ENCODE results near the gene ALDH1A2.
A peak's percentile ranks its signal among the peaks of the same experiment; 100 is the strongest.

The ALDH1A2 gene

DNA sequence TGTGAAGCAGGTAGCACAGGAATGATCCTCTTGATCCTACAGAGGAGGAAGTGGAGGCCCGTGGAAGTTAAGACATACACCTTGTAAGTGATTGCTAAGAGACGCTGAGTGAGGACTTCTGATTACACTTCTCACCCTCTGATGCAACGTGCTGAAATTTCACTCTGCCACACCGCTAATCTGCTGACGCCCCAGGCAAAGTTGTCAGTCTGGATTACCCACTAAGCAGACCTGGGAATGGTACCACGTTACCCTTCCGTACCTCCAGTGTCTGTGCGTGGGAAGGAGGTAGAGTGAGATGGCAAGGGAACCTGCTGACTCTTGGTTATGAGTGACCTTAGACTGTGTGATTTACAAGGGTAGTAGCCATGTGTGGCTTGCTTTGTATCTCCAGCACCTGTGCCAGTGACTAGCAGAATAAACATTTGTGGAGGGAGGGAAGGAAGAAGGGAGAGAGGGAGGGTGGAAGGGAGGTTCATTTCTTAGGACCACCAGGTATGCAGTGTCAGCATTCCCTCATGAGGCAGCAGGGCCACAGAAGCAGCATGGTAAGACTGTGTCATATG, 115.0 kb downstream of the ALDH1A2 start:
- Histone ChIP-seq H3K9ac (ENCODE audit: low read length) (no peak overlapping the region), H3K36me3 (ENCODE audit: control insufficient read depth, insufficient read depth, low read length, severe bottlenecking) (no peaks in the 10 kb centered on the region), H3K27me3 (replicated peaks; ENCODE audit: control insufficient read depth, insufficient read depth, low read length) (peaks cover 32% of the 10 kb centered on the region), H3K4me1 (ENCODE audit: control insufficient read depth, insufficient read depth, low read length) (no peaks in the 10 kb centered on the region), H3K9me3 (ENCODE audit: control insufficient read depth, low read length) (no peaks in the 10 kb centered on the region), H3K4me3 (ENCODE audit: low read length) (no peak overlapping the region)
- no peak for DNase-seq (ENCODE audit: low read depth)

DNA sequence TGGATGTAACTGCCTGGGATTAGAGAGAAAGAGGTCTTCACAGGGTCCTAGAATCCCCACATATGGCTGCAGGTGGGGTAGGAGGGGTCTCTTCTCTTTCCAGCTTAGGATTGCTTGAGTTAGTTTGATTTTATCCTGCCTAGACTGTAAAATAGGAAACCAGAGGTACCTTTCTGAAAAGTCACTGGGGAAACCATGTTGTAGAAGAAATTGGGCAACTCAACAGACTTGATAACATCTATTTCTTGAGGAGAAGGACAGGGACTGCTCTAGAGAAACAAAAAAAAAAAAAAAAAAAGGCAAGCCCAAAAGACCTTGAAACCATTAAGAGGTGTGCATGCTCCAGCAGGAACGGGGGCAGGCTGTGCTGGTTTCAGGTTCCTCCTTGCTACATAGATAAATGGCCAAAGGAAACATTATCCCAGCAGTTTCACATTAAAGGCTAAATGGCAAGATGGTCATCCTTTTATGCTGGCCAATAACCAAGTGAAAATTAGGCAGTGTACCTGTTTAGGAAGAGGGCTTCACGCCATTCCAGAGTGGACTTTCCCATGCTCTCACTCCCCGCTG, 116.1 kb downstream of the ALDH1A2 start:
- H3K9me3 ChIP-seq (ENCODE audit: control insufficient read depth, low read length), result no peaks in the 10 kb centered on the region
- H3K36me3 ChIP-seq (ENCODE audit: control insufficient read depth, insufficient read depth, low read length, severe bottlenecking), result no peaks in the 10 kb centered on the region
- no peak for DNase-seq (ENCODE audit: low read depth)
- peaks cover 37% of the 10 kb centered on the region for H3K27me3 ChIP-seq (replicated peaks; ENCODE audit: control insufficient read depth, insufficient read depth, low read length)
- H3K4me1 ChIP-seq (ENCODE audit: control insufficient read depth, insufficient read depth, low read length), result no peaks in the 10 kb centered on the region
- H3K9ac ChIP-seq (ENCODE audit: low read length), result no peak overlapping the region
- H3K4me3 ChIP-seq (ENCODE audit: low read length), result no peak overlapping the region

DNA sequence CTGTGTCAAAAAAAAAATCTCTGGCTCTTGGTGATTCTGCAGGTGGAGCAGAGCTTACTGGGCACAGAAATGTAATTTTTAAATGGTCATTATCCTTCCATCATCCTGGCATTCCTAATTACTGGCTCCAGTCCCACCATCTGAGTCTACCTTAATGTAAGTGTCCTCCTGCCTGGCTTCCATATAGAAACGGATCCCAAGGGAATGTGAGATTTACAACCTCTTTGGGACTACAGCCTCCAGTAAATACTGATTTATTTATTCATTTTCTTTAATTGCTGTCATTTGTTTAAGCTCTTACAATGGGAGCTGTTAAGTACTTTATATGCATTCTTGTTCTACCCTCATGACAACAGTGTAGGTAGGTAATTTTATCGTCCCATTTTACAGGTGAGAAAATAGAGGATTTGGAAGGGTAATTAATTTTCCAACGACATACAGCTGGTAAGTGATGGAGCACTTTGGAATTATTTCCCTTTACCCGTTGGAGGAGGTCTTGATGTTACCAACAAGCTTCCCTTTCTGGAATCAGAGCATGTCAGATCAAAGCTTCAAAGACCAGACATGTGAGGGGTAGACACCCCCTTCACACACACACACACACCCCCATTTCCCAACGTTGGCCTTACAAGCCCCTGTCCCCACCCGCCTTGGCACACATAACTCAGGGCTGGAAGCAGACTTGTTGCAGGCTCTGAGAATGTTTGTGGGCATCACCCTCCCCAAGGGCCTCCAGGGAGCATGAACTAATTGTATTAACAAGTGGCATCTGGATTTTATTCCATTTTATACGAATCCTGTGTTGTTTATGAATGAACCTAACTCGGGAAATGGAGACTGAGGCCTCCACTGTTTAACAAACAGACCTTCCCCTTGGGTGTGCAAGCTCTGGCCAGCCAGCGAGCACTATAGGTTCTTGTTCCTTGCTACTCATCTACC, 116.9 kb downstream of the ALDH1A2 start:
- Histone ChIP-seq H3K27me3 (replicated peaks; ENCODE audit: control insufficient read depth, insufficient read depth, low read length) (peaks cover 37% of the 10 kb centered on the region), H3K9ac (ENCODE audit: low read length) (no peak overlapping the region), H3K4me3 (ENCODE audit: low read length) (no peak overlapping the region), H3K9me3 (ENCODE audit: control insufficient read depth, low read length) (no peaks in the 10 kb centered on the region), H3K36me3 (ENCODE audit: control insufficient read depth, insufficient read depth, low read length, severe bottlenecking) (no peaks in the 10 kb centered on the region), H3K4me1 (ENCODE audit: control insufficient read depth, insufficient read depth, low read length) (no peaks in the 10 kb centered on the region)
- no peak for DNase-seq (ENCODE audit: low read depth)

DNA sequence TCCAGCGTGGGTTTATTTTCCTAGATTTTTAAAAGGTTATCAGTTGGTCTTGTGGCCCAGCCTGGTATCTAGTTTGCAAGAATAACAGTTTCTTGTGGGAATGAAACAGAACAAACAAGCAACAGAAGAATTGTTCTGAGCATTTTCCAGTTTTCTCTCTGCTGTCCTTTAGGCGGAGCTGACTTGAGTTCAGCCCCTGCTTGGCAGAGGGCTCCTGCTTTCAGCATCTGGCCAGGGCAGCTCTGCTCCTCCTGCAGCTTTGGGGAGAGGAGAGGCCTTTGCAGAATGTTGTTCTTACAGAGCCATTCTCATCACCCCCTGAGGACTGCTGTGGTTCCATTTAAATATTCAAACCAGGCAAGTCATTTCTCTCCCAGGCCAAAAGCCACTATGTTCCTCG, 117.7 kb downstream of the ALDH1A2 start:
- no peaks in the 10 kb centered on the region for H3K9me3 ChIP-seq (ENCODE audit: control insufficient read depth, low read length)
- H3K4me1 ChIP-seq (ENCODE audit: control insufficient read depth, insufficient read depth, low read length), result no peaks in the 10 kb centered on the region
- peak; percentile 44 for DNase-seq (ENCODE audit: low read depth)

DNA sequence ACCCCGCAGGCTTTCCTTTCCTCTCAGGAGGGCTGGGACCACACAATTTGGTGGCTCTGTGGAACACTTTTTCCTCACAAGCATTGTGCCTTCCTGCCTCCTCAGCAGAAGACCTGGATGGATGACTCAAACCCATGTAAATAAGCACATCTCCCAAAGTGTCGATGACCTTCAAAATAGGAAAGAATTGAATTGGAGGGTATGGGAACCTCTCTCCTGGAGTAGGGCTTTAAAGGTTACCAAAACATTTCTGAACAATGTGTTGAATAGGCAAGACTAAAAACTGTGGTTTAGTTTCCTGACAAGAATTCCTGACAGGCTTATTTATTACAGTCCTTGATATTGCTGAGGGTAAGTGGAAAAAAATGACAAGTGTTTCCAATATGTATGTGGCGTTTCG, 118.2 kb downstream of the ALDH1A2 start:
- H3K36me3 ChIP-seq (ENCODE audit: control insufficient read depth, insufficient read depth, low read length, severe bottlenecking), result no peaks in the 10 kb centered on the region
- no peak overlapping the region for H3K4me3 ChIP-seq (ENCODE audit: low read length)
- H3K9ac ChIP-seq (ENCODE audit: low read length), result no peak overlapping the region
- no peaks in the 10 kb centered on the region for H3K9me3 ChIP-seq (ENCODE audit: control insufficient read depth, low read length)
- no peak for DNase-seq (ENCODE audit: low read depth)
- H3K4me1 ChIP-seq (ENCODE audit: control insufficient read depth, insufficient read depth, low read length), result no peaks in the 10 kb centered on the region
- H3K27me3 ChIP-seq (replicated peaks; ENCODE audit: control insufficient read depth, insufficient read depth, low read length), result peaks cover 33% of the 10 kb centered on the region

More for the DNA sequence above, 117.7 kb downstream of the ALDH1A2 start:
- no peak overlapping the region for H3K9ac ChIP-seq (ENCODE audit: low read length)
- peaks cover 37% of the 10 kb centered on the region for H3K27me3 ChIP-seq (replicated peaks; ENCODE audit: control insufficient read depth, insufficient read depth, low read length)
- no peak overlapping the region for H3K4me3 ChIP-seq (ENCODE audit: low read length)
- H3K36me3 ChIP-seq (ENCODE audit: control insufficient read depth, insufficient read depth, low read length, severe bottlenecking), result no peaks in the 10 kb centered on the region

DNA sequence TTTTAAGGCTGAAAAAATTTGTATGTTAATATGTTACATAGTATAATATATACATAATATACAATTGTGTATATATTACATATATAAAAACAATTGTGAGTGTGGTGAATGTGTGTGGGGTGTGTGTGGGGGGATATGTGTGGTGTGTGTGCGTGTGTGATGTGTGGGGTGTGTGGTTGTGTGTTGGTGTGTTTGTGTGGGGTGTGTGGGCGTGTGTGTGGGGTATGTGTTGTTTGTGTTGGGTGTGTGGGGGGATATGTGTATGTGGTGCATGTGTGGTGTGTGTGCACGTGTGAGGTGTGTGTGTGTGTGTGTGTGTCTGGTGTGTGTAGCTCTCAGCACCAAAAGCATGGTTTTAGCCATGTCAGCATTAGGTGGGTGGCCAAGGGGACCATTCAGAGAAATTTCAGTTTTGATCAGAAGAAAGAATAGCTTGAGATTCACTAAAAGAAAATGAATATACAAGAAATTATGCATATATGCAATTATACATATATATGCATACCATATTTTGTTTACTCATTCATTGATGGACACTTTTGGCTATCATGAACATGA, 118.9 kb downstream of the ALDH1A2 start:
- Histone ChIP-seq H3K4me3 (ENCODE audit: low read length) (no peak overlapping the region), H3K27me3 (replicated peaks; ENCODE audit: control insufficient read depth, insufficient read depth, low read length) (peaks cover 33% of the 10 kb centered on the region), H3K9me3 (ENCODE audit: control insufficient read depth, low read length) (no peaks in the 10 kb centered on the region), H3K9ac (ENCODE audit: low read length) (no peak overlapping the region), H3K4me1 (ENCODE audit: control insufficient read depth, insufficient read depth, low read length) (no peaks in the 10 kb centered on the region), H3K36me3 (ENCODE audit: control insufficient read depth, insufficient read depth, low read length, severe bottlenecking) (no peaks in the 10 kb centered on the region)
- DNase-seq (ENCODE audit: low read depth), result no peak

DNA sequence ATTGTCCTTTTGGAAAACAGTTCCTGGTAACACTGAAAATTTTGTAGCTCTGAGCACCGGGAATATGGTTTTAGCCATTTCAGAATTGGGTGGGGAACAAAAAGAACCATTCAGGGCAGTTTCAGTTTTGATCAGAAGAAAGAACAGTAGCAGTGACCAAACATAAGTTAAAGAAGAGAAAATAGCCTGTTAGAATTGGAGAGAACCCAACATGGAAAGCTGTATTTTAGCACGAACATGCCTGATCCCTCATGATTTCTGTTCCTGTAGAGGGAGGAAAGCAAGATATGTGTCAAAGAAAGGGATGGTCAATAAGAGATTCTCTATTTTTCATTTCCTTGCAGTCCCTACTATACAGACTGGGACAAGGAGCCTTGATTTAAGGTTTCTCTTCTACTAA, 119.9 kb downstream of the ALDH1A2 start:
- Histone ChIP-seq H3K9me3 (ENCODE audit: control insufficient read depth, low read length) (no peaks in the 10 kb centered on the region), H3K4me3 (ENCODE audit: low read length) (no peak overlapping the region), H3K27me3 (replicated peaks; ENCODE audit: control insufficient read depth, insufficient read depth, low read length) (peaks cover 32% of the 10 kb centered on the region), H3K36me3 (ENCODE audit: control insufficient read depth, insufficient read depth, low read length, severe bottlenecking) (no peaks in the 10 kb centered on the region), H3K9ac (ENCODE audit: low read length) (no peak overlapping the region), H3K4me1 (ENCODE audit: control insufficient read depth, insufficient read depth, low read length) (no peaks in the 10 kb centered on the region)
- DNase-seq (ENCODE audit: low read depth), result no peak

DNA sequence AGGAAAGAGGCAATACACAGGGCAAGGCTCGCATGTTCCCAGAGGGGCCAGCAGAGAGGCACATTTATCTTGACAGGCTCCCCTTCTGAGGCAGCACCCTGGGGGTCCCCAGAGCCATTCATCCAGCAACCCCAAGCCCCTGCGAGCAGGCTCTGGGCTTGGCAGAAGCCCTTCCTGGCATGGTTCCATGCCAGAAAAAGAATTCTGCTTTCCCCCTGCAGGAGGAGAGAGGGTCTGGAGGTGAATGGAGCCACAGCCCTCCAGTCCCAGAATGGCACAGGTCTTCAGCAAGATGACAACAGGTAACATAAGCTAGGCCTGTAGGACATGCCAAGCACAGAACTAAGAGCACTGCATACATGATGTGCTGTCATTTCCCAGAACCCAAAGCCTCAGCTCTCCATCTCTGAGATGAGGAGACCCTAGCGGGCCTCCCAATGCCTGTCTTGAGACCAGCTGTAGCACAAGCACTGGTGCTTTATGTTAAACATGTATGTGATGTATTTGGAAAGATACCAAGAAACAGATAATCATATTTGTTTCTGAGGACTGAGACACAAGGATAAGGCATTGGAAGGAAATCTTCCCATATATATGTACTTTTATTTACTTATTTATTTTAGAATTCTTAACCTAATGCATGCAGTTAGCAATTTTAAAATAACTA, 121.6 kb downstream of the ALDH1A2 start:
- H3K9ac ChIP-seq (ENCODE audit: low read length), result no peak overlapping the region
- H3K4me3 ChIP-seq (ENCODE audit: low read length), result no peak overlapping the region
- H3K36me3 ChIP-seq (ENCODE audit: control insufficient read depth, insufficient read depth, low read length, severe bottlenecking), result no peaks in the 10 kb centered on the region
- H3K9me3 ChIP-seq (ENCODE audit: control insufficient read depth, low read length), result peaks cover 3% of the 10 kb centered on the region
- no peak for DNase-seq (ENCODE audit: low read depth)
- peaks cover 35% of the 10 kb centered on the region for H3K27me3 ChIP-seq (replicated peaks; ENCODE audit: control insufficient read depth, insufficient read depth, low read length)
- H3K4me1 ChIP-seq (ENCODE audit: control insufficient read depth, insufficient read depth, low read length), result no peaks in the 10 kb centered on the region

DNA sequence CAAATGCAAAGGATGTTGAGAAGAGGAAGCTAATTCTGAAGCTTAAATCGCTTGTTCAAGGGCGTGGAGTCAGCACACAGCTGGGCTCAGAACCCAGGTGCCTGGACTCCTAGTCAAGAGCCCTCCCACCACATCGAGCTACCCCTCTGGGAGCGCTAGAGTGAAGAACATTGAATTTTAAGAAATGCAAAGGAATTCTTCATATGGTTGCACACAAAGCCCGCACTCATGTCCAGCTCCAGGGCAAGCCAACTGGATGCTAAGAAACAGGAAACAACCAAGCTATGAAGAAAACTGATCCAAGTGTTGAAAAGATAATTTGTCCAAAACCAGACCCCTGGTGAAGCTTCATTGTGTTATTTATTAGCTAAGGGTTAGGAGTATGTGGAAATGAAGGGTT, 122.3 kb downstream of the ALDH1A2 start:
- no peaks in the 10 kb centered on the region for H3K4me1 ChIP-seq (ENCODE audit: control insufficient read depth, insufficient read depth, low read length)
- H3K4me3 ChIP-seq (ENCODE audit: low read length), result no peak overlapping the region
- H3K27me3 ChIP-seq (replicated peaks; ENCODE audit: control insufficient read depth, insufficient read depth, low read length), result peaks cover 38% of the 10 kb centered on the region
- no peak overlapping the region for H3K9ac ChIP-seq (ENCODE audit: low read length)
- H3K9me3 ChIP-seq (ENCODE audit: control insufficient read depth, low read length), result peaks cover 10% of the 10 kb centered on the region
- DNase-seq (ENCODE audit: low read depth), result no peak
- no peaks in the 10 kb centered on the region for H3K36me3 ChIP-seq (ENCODE audit: control insufficient read depth, insufficient read depth, low read length, severe bottlenecking)

DNA sequence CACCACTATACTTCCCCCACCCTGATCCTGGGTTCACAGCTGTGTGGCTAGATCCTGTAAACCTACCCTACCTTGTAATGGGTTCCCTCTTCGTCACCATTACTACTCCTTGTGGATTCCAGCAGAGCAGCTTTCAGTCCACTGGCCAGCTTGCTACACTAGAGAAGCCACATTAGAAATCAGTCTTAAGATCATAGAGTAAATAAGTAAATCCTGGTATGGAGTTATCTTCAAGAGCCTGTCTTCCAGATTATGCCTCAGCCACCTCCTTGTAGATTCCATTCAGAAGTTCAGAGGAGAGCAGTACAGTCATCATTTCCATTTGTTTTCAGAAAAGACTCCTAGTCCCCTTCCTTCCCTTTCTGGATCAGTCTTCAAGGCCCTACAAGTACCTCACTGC, 123.7 kb downstream of the ALDH1A2 start:
- no peaks in the 10 kb centered on the region for H3K4me1 ChIP-seq (ENCODE audit: control insufficient read depth, insufficient read depth, low read length)
- DNase-seq (ENCODE audit: low read depth), result no peak

DNA sequence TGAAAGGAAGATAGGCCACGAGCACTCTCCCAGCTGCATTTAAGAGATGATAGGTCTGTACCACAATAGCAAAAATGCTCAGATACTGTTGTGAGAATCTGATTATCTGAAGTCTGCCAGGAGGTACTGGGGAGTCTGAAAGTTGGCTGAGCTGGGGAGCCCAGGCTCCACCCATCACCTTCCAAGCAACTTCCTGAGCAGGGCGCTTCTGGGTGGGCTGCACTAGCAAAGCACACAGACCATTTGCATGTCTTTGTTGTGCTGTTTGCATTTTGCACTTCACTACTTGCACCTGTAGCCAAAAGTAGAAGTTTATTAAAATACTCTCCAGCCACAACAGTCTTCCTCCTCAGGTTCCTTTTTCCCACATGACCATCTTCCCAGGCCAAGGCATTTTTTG, 133.2 kb downstream of the ALDH1A2 start:
- no peak for DNase-seq (ENCODE audit: low read depth)
- Histone ChIP-seq H3K27me3 (replicated peaks; ENCODE audit: control insufficient read depth, insufficient read depth, low read length) (peaks cover 36% of the 10 kb centered on the region), H3K9ac (ENCODE audit: low read length) (no peak overlapping the region), H3K4me3 (ENCODE audit: low read length) (no peak overlapping the region), H3K36me3 (ENCODE audit: control insufficient read depth, insufficient read depth, low read length, severe bottlenecking) (no peaks in the 10 kb centered on the region), H3K4me1 (ENCODE audit: control insufficient read depth, insufficient read depth, low read length) (no peaks in the 10 kb centered on the region), H3K9me3 (ENCODE audit: control insufficient read depth, low read length) (peaks cover 5% of the 10 kb centered on the region)

More for the DNA sequence above, 123.7 kb downstream of the ALDH1A2 start:
- Histone ChIP-seq H3K9ac (ENCODE audit: low read length) (no peak overlapping the region), H3K36me3 (ENCODE audit: control insufficient read depth, insufficient read depth, low read length, severe bottlenecking) (no peaks in the 10 kb centered on the region), H3K27me3 (replicated peaks; ENCODE audit: control insufficient read depth, insufficient read depth, low read length) (peaks cover 52% of the 10 kb centered on the region), H3K4me3 (ENCODE audit: low read length) (no peak overlapping the region), H3K9me3 (ENCODE audit: control insufficient read depth, low read length) (peaks cover 23% of the 10 kb centered on the region)

All from adipocyte (in vitro differentiated cells).